ENCODE results near the gene PSG1.

- TF ChIP-seq ARNT (IDR thresholded peaks at IDR 0.05) (no peak), ELF4 (IDR thresholded peaks at IDR 0.05) (no peak), SUZ12 (IDR thresholded peaks at IDR 0.05) (no peak), BHLHE40 (IDR thresholded peaks at IDR 0.05; ENCODE audit: borderline replicate concordance) (no peak), FOXM1 (IDR thresholded peaks at IDR 0.05; ENCODE audit: borderline replicate concordance) (no peak), HDGF (IDR thresholded peaks at IDR 0.05; ENCODE audit: borderline replicate concordance) (no peak), SP1 (IDR thresholded peaks at IDR 0.05) (no peak), FOXA1 (IDR thresholded peaks at IDR 0.05) (no peak), NFRKB (IDR thresholded peaks at IDR 0.05) (no peak), ZNF384 (IDR thresholded peaks at IDR 0.05) (no peak), FOXK2 (IDR thresholded peaks at IDR 0.05) (no peak), PKNOX1 (IDR thresholded peaks at IDR 0.05) (no peak), L3MBTL2 (conservative IDR thresholded peaks at IDR 0.05) (no peak)
Observed at GRCh38 chr19:42831221-42832019, 48.1 kb downstream of the PSG1 start.
